H9 (cell line): ENCODE measurements around the gene CFAP57. TPM values are rescaled to one million over a fixed set of nuclear protein-coding genes. Genes with fewer than 3 reads are reported as not detected.

Experiments
- DNase-seq: peaks from one replicate; pipeline ENCODE4 v3.0.0-alpha.2; 2017
- H2AFZ ChIP-seq: one replicate; pipeline ENCODE4 v1.6.1; 2013; ENCODE audit warnings: mild to moderate bottlenecking, low read length, control low read depth, moderate library complexity
- H2AK5ac ChIP-seq: 2 replicates; pipeline ENCODE4 v1.6.1; 2013; ENCODE audit warnings: low read length, control low read depth, mixed read lengths; ENCODE audit not compliant: insufficient read length
- H2BK120ac ChIP-seq: one replicate; pipeline ENCODE4 v1.6.1; 2013; ENCODE audit warnings: low read depth, mild to moderate bottlenecking, low read length, control low read depth, inconsistent platforms; ENCODE audit not compliant: poor library complexity, severe bottlenecking
- H2BK12ac ChIP-seq: 2 replicates; pipeline ENCODE4 v1.6.1; 2013; ENCODE audit warnings: low read length, control low read depth, mixed read lengths, low read depth; ENCODE audit not compliant: insufficient read length
- H2BK15ac ChIP-seq: 2 replicates; pipeline ENCODE4 v1.6.1; 2013; ENCODE audit warnings: low read depth, low read length, control low read depth
- H2BK20ac ChIP-seq: one replicate; pipeline ENCODE4 v1.6.1; 2013; ENCODE audit warnings: low read depth, mild to moderate bottlenecking, low read length, control low read depth, inconsistent platforms; ENCODE audit not compliant: poor library complexity, severe bottlenecking
- H2BK5ac ChIP-seq: 2 replicates; pipeline ENCODE4 v1.6.1; 2013; ENCODE audit warnings: low read length, control low read depth, mixed read lengths; ENCODE audit not compliant: insufficient read length
- H3K14ac ChIP-seq: 2 replicates; pipeline ENCODE4 v1.6.1; 2013; ENCODE audit warnings: low read length, control low read depth; ENCODE audit not compliant: insufficient read depth
- H3K18ac ChIP-seq: 2 replicates; pipeline ENCODE4 v1.6.1; 2013; ENCODE audit warnings: low read depth, mild to moderate bottlenecking, mixed read lengths, low read length, control low read depth; ENCODE audit not compliant: insufficient read length
- H3K23ac ChIP-seq: 2 replicates; pipeline ENCODE4 v1.6.1; 2013; ENCODE audit warnings: low read length, control low read depth, mixed read lengths, low read depth; ENCODE audit not compliant: insufficient read length
- H3K23me2 ChIP-seq: 2 replicates; pipeline ENCODE4 v1.6.1; 2013; ENCODE audit warnings: low read depth, mild to moderate bottlenecking, mixed read lengths, low read length, control low read depth; ENCODE audit not compliant: insufficient read length, poor library complexity, severe bottlenecking
- H3K27ac ChIP-seq: 2 replicates; pipeline ENCODE4 v1.5.1; 2013; ENCODE audit warnings: low read length, control low read depth, mixed read lengths, low read depth; ENCODE audit not compliant: insufficient read length
- H3K27me3 ChIP-seq: 2 replicates; pipeline ENCODE4 v1.6.1; 2013; ENCODE audit warnings: low read length, control low read depth, inconsistent platforms; ENCODE audit not compliant: insufficient read depth
- H3K4ac ChIP-seq: 2 replicates; pipeline ENCODE4 v1.6.1; 2013; ENCODE audit warnings: low read depth, mild to moderate bottlenecking, control low read depth, inconsistent platforms, low read length, moderate library complexity
- H3K4me1 ChIP-seq: 2 replicates; pipeline ENCODE4 v1.6.1; 2013; ENCODE audit warnings: low read length, control low read depth, inconsistent platforms; ENCODE audit not compliant: insufficient read depth
- H3K4me2 ChIP-seq: 2 replicates; pipeline ENCODE4 v1.6.1; 2013; ENCODE audit warnings: low read length, control low read depth, mixed read lengths; ENCODE audit not compliant: insufficient read length, insufficient read depth
- H3K56ac ChIP-seq: 2 replicates; pipeline ENCODE4 v1.6.1; 2013; ENCODE audit warnings: low read depth, mild to moderate bottlenecking, mixed read lengths, low read length, control low read depth; ENCODE audit not compliant: insufficient read length
- H3K79me1 ChIP-seq: 2 replicates; pipeline ENCODE4 v1.6.1; 2013; ENCODE audit warnings: low read depth, mild to moderate bottlenecking, moderate library complexity, low read length, control low read depth, inconsistent platforms; ENCODE audit not compliant: insufficient read depth, poor library complexity, severe bottlenecking
- H3K79me2 ChIP-seq: 2 replicates; pipeline ENCODE4 v1.6.1; 2013; ENCODE audit warnings: low read length, control low read depth, inconsistent platforms; ENCODE audit not compliant: insufficient read depth
- H3K9ac ChIP-seq: 2 replicates; pipeline ENCODE4 v1.6.1; 2013; ENCODE audit warnings: low read length, control low read depth, mixed read lengths; ENCODE audit not compliant: insufficient read length; ENCODE audit errors: extremely low read depth
- H3K9me3 ChIP-seq: one replicate; pipeline ENCODE4 v1.6.1; 2013; ENCODE audit warnings: low read depth, low read length, inconsistent platforms; ENCODE audit not compliant: control insufficient read depth
- H3T11ph ChIP-seq: one replicate; pipeline ENCODE4 v1.6.1; 2013; ENCODE audit warnings: mild to moderate bottlenecking, low read length, control low read depth, inconsistent platforms
- H4K20me1 ChIP-seq: one replicate; pipeline ENCODE4 v1.6.1; 2013; ENCODE audit not compliant: control insufficient read depth, insufficient read length, insufficient read depth
- H4K5ac ChIP-seq: 2 replicates; pipeline ENCODE4 v1.6.1; 2013; ENCODE audit warnings: low read depth, mild to moderate bottlenecking, mixed read lengths, low read length, control low read depth; ENCODE audit not compliant: insufficient read length
- H4K8ac ChIP-seq: replicated peaks from 2 replicates; pipeline ENCODE4 v1.6.1; 2013; ENCODE audit warnings: low read length, control low read depth, mixed read lengths, low read depth; ENCODE audit not compliant: insufficient read length
- H4K91ac ChIP-seq: 2 replicates; pipeline ENCODE4 v1.6.1; 2013; ENCODE audit warnings: low read depth, mild to moderate bottlenecking, moderate library complexity, mixed read lengths, low read length, control low read depth; ENCODE audit not compliant: insufficient read length
- H3K27ac Mint-ChIP-seq, 3 experiments: 2 replicates in 2 of 3; 3 replicates in 1 of 3; pipeline ENCODE4 v1.8.0; 2020 to 2021; ENCODE audit warnings: mixed read lengths in 3 of 3, mild to moderate bottlenecking in 1 of 3, moderate library complexity in 1 of 3
- H3K27me3 Mint-ChIP-seq: 2 replicates; pipeline ENCODE4 v1.8.0; 2021; ENCODE audit warnings: low read depth, mild to moderate bottlenecking, moderate library complexity, mixed read lengths
- H3K36me3 Mint-ChIP-seq, 3 experiments: 2 replicates in 2 of 3; 3 replicates in 1 of 3; pipeline ENCODE4 v1.8.0; 2020 to 2021; ENCODE audit warnings: low read depth in 3 of 3, mixed read lengths in 3 of 3; ENCODE audit not compliant: insufficient read depth in 1 of 3
- H3K4me1 Mint-ChIP-seq, 2 experiments: 2 replicates each; pipeline ENCODE4 v1.8.0; 2020; ENCODE audit warnings: mixed read lengths in 2 of 2
- H3K4me3 Mint-ChIP-seq, 2 experiments: 2 replicates in 1 of 2; 3 replicates in 1 of 2; pipeline ENCODE4 v1.8.0; 2020 to 2021; ENCODE audit warnings: mild to moderate bottlenecking in 2 of 2, mixed read lengths in 2 of 2, moderate library complexity in 1 of 2
- H3K9me3 Mint-ChIP-seq, 2 experiments: 2 replicates in 1 of 2; 3 replicates in 1 of 2; pipeline ENCODE4 v1.8.0; 2020; ENCODE audit warnings: mild to moderate bottlenecking in 2 of 2, mixed read lengths in 2 of 2, moderate library complexity in 1 of 2
- CTCF ChIP-seq: fragments of 200-600 bp; sonication (generic); conservative IDR thresholded peaks from 3 replicates; pipeline ENCODE4 v1.8.0; 2021; ENCODE audit warnings: antibody characterized with exemption, mild to moderate bottlenecking
- WGBS: extraction: QIAGEN DNeasy Blood & Tissue Kit; methylation state at CpG from one replicate; pipeline ENCODE4 v1.1.7; 2013; ENCODE audit warnings: missing lambda C conversion rate, low lambda C conversion rate, mixed read lengths; ENCODE audit not compliant: insufficient read length; ENCODE audit errors: extremely low coverage; 5-methylcytosine and 5-hydroxymethylcytosine counted together
- total RNA-seq: library from RNA; stranded (reverse); gene quantifications from 2 replicates; pipeline ENCODE4 v1.2.1, GENCODE V29; 2021

CFAP57 gene
- total RNA-seq, 1 experiment from 2014 or later, result 0.33 TPM

GRCh38 chr1:43172527-43172972 lies 420 bp downstream of the CFAP57 start:
- no peak overlapping the region for H3K23ac ChIP-seq

More at GRCh38 chr1:43172527-43172972, 420 bp downstream of the CFAP57 start:
- Histone ChIP-seq H3K79me1 (peaks cover 2% of the 10 kb centered on the region), H4K8ac (no peak overlapping the region), H3K18ac (no peak overlapping the region), H3K27me3 (no peaks in the 10 kb centered on the region; the same call in 1 of the 2 replicates), H4K91ac (no peak overlapping the region), H3K79me2 (peaks cover 5% of the 10 kb centered on the region; the same call in 1 of the 2 replicates), H2BK5ac (no peak overlapping the region), H3K23me2 (peaks cover 6% of the 10 kb centered on the region), H3K56ac (no peak overlapping the region), H3K9me3 (no peaks in the 10 kb centered on the region), H2AK5ac (no peak overlapping the region), H2BK120ac (no peak overlapping the region), H3K4me2 (peak overlapping the region; percentile 97), H3K14ac (no peak overlapping the region), H3K9ac (no peak overlapping the region), H3K4me1 (peaks cover 6% of the 10 kb centered on the region; the same call in 1 of the 2 replicates), H4K5ac (no peak overlapping the region), H2BK20ac (no peak overlapping the region), H4K20me1 (no peaks in the 10 kb centered on the region), H3K27ac (no peak overlapping the region), H3T11ph (no peak overlapping the region), H3K4ac (no peak overlapping the region), H2AFZ (no peak overlapping the region), H2BK12ac (no peak overlapping the region), H2BK15ac (no peak overlapping the region)
- H3K4me3 Mint-ChIP-seq, result peak overlapping the region; percentile 98
- H3K27ac Mint-ChIP-seq, result peak overlapping the region in 1 of 3 experiments; percentile 95; a peak in 2 of 7 replicates
- H3K36me3 Mint-ChIP-seq, result peaks cover 20 to 40% (median 34%) of the 10 kb centered on the region in 3 experiments
- H3K27me3 Mint-ChIP-seq, result peaks cover 17% of the 10 kb centered on the region
- H3K9me3 Mint-ChIP-seq, result peaks cover 3 to 5% of the 10 kb centered on the region in 2 experiments; a peak in 2 of 5 replicates
- WGBS, result no CpG with 5 or more reads among the region's 20 CpGs
- TF ChIP-seq CTCF, result no peak
- peaks cover 22% of the 10 kb centered on the region in 2 experiments for H3K4me1 Mint-ChIP-seq
- peak; percentile 89 for DNase-seq
